ENCODE results near the gene TTC28.
"Not testable (repeated sequence)": the region's sequence is repeated elsewhere in the genome, so short reads cannot be mapped to it uniquely, and the experiment has no call there.

Gene TTC28

GRCh38 chr22:28679611-28680287, at the start of gene TTC28:
Gene TTC28, minus strand, starts transcription at chr22:28679840. Its CDS starts 117 bp downstream, at chr22:28679723.
- DNase-seq, result not testable (repeated sequence)

DNA sequence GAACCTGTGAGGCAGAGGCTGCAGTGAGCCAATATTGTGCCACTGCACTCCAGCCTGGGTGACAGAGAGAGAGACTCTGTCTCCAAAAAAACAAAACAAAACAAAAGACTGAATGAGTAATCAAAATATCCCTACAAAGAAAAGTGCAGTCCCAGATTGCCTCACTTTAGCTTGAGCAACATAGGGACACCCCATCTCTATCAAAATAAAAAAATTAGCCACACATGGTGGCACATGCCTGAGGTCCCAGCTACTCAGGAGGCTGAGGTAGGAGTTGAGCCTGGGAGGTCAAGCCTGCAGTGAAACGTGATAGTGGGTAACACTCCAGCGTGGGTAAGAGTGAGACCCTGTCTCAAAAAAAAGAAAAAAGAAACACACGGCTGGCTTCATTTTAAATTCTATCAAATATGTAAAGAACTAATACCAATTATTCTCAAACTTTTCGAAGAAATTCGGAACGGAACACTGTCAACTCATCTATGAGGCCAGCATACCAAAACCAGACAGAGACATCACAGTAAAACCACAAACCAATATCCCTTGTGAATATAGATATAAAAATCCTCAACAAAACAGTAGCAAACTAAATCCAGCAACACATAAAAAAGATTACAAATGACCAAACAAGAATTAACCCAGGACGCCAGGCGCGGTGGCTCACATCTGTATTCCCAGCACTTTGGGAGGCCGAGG, 49.1 kb upstream of the TTC28 start:
- no peak for DNase-seq

DNA sequence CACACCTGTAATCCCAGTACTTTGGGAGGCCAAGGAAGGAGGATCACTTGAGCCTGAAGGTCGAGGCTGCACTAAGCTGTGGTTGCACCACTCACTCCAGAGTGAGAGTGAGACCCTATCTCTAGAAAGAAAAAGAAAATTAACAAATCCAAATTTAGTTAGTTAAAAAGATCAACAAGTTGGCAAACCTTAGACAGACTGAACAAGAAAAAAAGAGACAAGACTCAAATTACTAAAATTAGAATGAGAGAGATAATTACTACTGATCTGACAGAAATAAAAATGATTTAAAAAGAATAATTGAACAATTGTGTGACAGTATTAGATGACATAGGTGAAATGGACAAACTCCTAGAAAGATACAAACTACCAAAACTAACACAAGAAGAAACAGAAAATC, 48.4 kb upstream of the TTC28 start:
- DNase-seq, result no peak

- DNase-seq, result no peak
Measured at GRCh38 chr22:28718044-28718443, 38.4 kb upstream of the TTC28 start.

DNA sequence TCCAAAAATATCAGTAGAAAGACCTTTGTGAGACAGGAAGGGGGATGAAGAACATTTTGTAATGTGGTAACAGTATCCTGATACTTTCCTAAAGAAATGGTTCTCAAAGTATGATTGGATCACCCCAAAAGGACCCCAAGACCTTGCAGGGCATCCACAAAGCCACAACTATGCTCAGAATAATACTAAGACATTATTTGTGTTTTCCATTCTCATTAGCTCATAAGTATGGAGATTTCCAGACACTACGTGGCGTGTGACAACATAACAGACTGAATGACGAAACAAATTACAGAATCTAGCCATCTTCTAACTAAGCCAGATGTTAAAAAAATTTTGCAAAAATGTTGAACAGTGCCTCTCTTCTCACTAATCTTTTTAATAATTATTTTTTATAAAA, 37.0 kb upstream of the TTC28 start:
- no peak for DNase-seq

- DNase-seq, result no peak
Measured at GRCh38 chr22:28715611-28716010, 36.0 kb upstream of the TTC28 start.

DNA sequence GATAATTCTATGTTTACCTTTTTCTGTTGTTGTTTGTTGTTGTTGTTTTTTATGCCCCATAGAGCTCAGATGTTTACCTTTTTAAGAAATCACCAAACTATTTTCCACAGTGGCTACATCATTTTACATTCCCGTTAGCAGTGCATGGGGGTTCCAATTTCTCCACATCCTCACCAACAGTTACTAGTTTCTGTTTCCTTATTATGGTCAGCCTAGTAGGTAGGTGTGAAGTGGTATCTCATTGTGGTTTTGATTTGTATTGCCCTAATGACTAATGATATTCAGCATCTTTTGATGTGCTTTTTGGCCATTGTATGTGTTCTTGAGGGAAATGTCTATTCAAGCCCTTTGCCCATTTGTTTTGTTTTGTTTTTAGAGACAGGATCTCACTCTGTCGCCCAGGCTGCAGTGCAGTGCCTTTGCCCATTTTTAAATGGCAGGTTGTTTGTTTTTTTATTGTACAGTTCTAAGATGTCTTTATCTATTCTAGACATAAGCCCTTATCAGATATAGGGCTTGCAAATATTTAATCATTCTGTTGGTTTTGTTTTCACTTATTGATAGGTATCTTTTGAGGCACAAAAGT, 34.5 kb upstream of the TTC28 start:
- DNase-seq, result no peak

DNA sequence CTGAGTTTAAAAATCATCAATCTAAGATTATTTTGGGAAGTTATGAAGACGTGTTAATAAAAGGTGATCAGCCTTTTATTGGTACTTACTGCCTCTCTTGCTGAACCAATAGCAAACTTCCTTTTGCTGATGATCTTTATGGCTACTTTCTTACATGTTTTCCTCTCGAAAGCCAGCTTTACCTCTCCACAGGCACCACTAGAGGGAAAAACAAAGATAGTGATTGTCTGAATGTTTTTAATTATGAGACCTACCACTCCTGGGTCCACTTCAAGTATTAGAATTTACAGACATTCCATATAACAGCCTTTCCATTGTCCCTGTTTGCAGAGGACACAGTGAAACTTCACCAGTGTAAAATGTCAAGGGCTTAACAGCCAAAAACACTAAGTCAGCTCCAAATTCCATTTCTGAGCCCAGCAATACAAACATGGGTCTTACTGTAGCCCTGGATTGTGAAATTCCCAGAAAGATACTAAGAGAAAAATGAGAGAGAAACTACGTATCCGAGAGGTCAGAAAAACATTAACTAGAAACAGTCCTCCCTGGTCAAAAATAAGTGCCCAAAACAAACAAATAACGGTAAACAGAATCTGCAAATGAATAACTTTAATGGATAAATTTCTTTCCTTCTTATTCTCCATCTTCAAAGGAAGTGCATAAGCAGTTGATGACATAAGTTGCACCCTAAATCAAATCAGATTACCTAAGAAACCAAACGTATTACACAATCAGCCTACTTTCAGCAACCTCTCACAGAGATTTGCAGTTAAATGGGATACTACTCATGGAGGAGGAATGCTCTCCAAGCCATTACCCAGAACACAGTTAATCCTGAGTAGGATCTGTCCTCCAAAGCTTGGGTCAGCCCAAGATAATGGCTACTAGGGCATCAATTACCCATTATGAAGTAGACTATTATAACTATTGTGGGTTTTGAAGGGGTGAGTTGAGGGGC, 32.5 kb upstream of the TTC28 start:
- no peak for DNase-seq

- DNase-seq, result no peak
Measured at GRCh38 chr22:28711341-28711740, 31.7 kb upstream of the TTC28 start.

GRCh38 chr22:28710576-28711191, 31.0 kb upstream of the TTC28 start:
- no peak for DNase-seq

GRCh38 chr22:28710107-28710506, 30.5 kb upstream of the TTC28 start:
- no peak for DNase-seq

GRCh38 chr22:28706845-28707244, 27.2 kb upstream of the TTC28 start:
- DNase-seq, result no peak

GRCh38 chr22:28703436-28703835, 23.8 kb upstream of the TTC28 start:
- no peak for DNase-seq

DNA sequence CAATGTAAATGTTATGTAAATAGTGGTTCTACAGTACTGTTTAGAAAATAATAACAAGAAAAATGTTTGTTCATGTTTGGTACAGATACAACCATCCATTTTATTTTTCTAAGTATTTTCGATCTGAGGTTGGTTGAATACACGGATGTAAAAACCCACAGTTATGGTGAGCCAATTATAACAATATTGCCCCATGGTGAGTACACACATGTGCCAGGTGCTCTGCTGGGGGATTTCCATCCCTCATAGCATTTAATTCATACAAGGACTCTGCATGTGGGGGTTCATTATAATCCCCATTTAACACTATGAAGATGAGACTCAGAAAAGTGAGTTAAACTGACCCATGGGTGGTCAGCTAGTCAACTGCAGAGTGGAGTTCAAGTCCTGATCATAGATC, 23.3 kb upstream of the TTC28 start:
- DNase-seq, result no peak

GRCh38 chr22:28693041-28693760, 13.6 kb upstream of the TTC28 start:
- DNase-seq, result not testable (repeated sequence)

DNA sequence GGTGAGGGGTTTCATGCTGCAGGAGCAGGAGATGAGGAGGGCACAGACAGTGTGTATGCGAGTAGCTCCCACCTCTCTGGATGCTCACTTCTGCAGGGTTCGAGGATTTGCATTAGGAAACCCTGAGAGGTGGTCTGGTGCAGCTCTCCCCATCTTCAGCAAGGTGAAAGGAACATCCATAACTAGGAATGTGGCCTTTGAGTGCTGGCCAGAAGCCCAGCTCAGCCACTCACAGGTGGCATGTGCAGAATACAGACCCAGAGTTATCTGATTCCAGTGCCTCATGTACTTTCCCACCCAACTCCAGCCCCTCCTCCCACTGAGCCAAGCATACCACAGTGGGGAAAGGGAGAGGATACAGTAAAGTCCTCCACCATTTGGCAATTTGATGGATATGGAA, 10.2 kb upstream of the TTC28 start:
- DNase-seq, result not testable (repeated sequence)

DNA sequence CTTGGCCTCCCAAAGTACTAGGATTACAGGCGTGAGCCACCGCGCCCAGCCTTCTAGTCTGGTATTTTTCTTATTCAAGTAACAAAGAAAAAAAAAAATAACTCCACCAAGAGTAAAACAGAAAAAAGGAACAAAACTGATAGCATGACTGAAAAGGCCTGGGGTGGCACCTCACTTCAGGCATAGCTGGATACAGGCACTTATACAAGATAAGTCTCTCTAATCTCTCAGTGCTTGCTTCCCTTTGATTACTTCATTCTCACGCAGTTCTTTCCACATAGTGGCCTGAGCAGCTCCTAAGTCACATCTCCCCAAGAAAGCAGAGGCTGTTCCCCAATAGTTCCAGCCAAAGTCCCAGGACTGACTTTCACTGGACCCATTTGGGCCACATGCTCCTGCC, 3.3 kb upstream of the TTC28 start:
- not testable (repeated sequence) for DNase-seq

DNA sequence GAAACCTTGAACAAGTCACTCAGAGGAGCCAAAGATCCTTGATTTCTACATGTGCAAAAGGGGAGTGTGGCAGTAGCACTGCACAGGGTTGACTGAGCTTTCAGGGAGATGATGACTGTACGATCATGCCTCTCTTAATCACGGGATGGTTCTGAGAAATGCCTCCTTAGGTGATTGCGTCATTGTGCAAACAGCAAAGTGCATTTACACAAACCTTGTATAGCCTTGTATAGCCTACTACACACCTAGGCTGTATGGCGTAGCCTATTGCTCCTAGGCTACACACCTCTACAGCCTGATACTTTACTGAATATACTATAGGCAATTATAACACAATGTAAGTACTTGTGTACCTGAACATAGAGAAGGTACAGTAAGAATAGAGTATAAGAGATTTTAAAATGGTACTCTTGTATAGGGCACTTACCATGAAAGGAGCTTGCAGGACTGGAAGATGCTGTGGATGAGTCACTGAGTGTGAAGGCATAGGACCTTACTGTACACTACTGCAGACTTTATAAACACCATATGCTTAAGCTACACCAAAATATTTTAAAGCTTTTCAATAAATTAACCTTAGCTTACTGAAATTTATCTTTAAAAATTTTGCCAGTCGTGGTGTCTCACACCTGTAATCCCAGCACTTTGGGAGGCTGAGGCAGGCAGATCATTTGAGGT, 1.3 kb upstream of the TTC28 start:
- not testable (repeated sequence) for DNase-seq

DNA sequence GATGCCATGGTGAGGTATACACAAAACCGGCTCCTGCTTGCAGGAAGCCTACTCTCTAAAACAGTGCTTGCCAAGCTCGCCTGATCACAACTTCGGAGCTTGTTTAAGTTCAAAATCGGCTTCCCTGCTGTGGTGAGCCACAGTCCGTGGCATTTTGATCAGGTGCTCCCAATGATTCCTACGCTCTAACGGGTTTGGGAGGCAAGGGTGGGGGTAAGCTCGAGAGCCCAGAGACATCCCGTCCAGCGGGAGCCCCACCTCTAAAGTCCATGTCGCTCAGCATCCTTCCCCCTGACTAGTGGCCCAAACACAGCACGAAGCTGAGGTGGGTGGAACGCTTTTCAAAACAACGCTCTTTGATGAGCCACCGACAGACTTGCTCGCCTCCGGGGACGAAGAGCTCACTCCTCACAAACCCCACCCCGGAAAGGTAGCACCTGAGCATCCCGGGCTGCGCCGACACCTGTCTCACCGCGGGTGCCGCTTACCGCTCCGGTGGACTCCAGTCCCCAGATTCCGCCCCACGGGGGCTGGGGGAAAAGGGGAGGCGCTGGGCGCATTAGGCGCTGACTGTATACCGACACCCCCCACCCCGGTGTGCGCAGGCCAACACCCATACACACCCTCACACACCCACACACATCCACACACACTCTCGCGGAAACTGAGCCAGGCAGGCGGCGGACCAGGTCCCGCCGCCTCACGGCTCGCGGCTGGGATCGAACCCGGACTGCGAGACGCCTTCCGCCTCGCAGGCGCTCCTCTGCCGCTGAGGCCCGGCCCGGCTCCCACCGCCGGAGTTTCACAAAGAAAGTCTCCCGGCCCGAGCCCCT, 646 bp downstream of the TTC28 start:
- not testable (repeated sequence) for DNase-seq

DNA sequence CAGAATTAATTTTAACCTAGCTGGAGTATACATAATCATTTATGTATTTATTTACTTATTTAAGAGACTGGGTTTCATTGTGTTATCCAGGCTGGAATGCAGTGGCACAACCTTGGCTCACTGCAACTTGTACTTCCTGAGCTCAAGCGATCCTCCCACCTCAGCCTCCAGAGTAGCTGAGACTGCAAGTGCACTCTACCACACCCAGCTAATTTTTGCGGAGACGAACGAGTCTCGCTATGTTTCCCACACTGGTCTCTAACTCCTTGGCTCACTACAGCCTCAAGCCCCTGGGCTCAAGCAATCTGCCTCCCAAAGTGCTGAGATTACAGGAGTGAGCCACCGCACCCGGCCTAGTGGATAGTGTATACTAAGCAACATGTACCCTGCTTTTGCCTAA, 1.5 kb downstream of the TTC28 start:
- not testable (repeated sequence) for DNase-seq

Measured in SIG-M5 (cell line).